Panc1 (cell line): Measurements from ENCODE around the gene OSER1. TPM values are rescaled to one million over a fixed set of nuclear protein-coding genes. Genes with fewer than 3 reads are reported as not detected.

ENCODE experiments used
- ATAC-seq: fragments of 200-7000 bp; cut with Tn5 transposase; 2 replicates; pipeline ENCODE4 v1.9.1; 2020; ENCODE audit warnings: mild to moderate bottlenecking, moderate library complexity
- BruUV-seq: library from RNA; stranded (reverse); fragments of 400-500 nt; replicated peaks from 2 replicates; lab custom pipeline; 2021; lab: Mats Ljungman, UMichigan
- CTCF ChIA-PET: fragments of 300-600 bp; sonication (Branson Sonifier 250); formaldehyde crosslinking; loops from one replicate; lab custom pipeline; 2022; ENCODE audit warnings: antibody characterized with exemption; lab: Charles Lee
- POLR2A ChIA-PET: fragments of 300-600 bp; sonication (Branson Sonifier 250); formaldehyde crosslinking; loops from one replicate; lab custom pipeline; 2022; ENCODE audit warnings: antibody characterized with exemption; lab: Charles Lee
- DNase-seq: peaks from one replicate; pipeline ENCODE4 v3.0.0-alpha.2; 2010; ENCODE audit warnings: low read depth, low spot score
- H3K27ac ChIP-seq: 2 replicates; pipeline ENCODE4 v1.5.1; 2011; ENCODE audit warnings: mild to moderate bottlenecking, low read length, inconsistent platforms
- H3K27me3 ChIP-seq: fragments of 200-500 bp; sonication (Bioruptor generic); 2 replicates; pipeline ENCODE4 v1.6.0; 2014; ENCODE audit warnings: low read length, inconsistent platforms; ENCODE audit not compliant: control insufficient read depth, insufficient read depth
- H3K36me3 ChIP-seq: fragments of 200-500 bp; sonication (Bioruptor generic); 2 replicates; pipeline ENCODE4 v1.5.1; 2014; ENCODE audit warnings: inconsistent platforms, mild to moderate bottlenecking, low read length, moderate library complexity; ENCODE audit not compliant: control insufficient read depth, insufficient read depth
- H3K4me1 ChIP-seq: 2 replicates; pipeline ENCODE4 v1.5.1; 2011; ENCODE audit warnings: inconsistent platforms, mild to moderate bottlenecking, low read length, moderate library complexity; ENCODE audit not compliant: control insufficient read depth, insufficient read depth
- H3K4me3 ChIP-seq, 2 experiments: 2 replicates each; pipeline ENCODE4 v1.5.1; 2011 to 2012; ENCODE audit warnings: low read depth in 2 of 2, low read length in 2 of 2, mild to moderate bottlenecking in 2 of 2, inconsistent platforms in 1 of 2, moderate library complexity in 1 of 2
- H3K9me3 ChIP-seq: fragments of 200-500 bp; sonication (Bioruptor generic); 2 replicates; pipeline ENCODE4 v1.5.1; 2014; ENCODE audit warnings: low read depth, mild to moderate bottlenecking, inconsistent platforms, low read length, moderate library complexity; ENCODE audit not compliant: control insufficient read depth, insufficient read depth
- CTCF ChIP-seq: fragments of 450-650 bp; IDR thresholded peaks from 2 replicates; pipeline ENCODE4 v1.5.1; 2017; ENCODE audit warnings: mild to moderate bottlenecking
- POLR2AphosphoS5 ChIP-seq: IDR thresholded peaks from 2 replicates; pipeline ENCODE4 v1.6.1; 2012; ENCODE audit warnings: mild to moderate bottlenecking, low read depth, low read length, moderate library complexity
- REST ChIP-seq, 2 experiments: IDR thresholded peaks; 2 replicates each; pipeline ENCODE4 v1.6.1; 2011 to 2012; ENCODE audit warnings: low read depth in 2 of 2, control low read depth in 1 of 2, low read length in 1 of 2, mild to moderate bottlenecking in 1 of 2, moderate library complexity in 1 of 2; ENCODE audit not compliant: insufficient read depth in 1 of 2
- SIN3A ChIP-seq: IDR thresholded peaks from 2 replicates; pipeline ENCODE4 v1.6.1; 2012; ENCODE audit warnings: low read depth, mild to moderate bottlenecking, low read length, moderate library complexity, borderline replicate concordance; ENCODE audit not compliant: insufficient read depth
- TCF7L2 ChIP-seq: IDR thresholded peaks from 2 replicates; pipeline ENCODE4 v1.6.1; 2011; ENCODE audit warnings: mild to moderate bottlenecking, low read depth, low read length, inconsistent platforms
- in situ Hi-C: cut with HindIII; loops from 2 replicates; pipeline ENCODE4 v1.10.0; 2016; ENCODE audit warnings: low sequenced_read_pairs, low pct_unique_long_range_greater_than_20kb
- intact Hi-C: fragments of 100-400 bp; cut with micrococcal nuclease; formaldehyde crosslinking; loops from one replicate; pipeline ENCODE4 v1.10.0; 2022; ENCODE audit not compliant: unreplicated experiment
- total RNA-seq: library from RNA; stranded (reverse); gene quantifications from one replicate; pipeline ENCODE4 v1.2.1, GENCODE V29; 2021; ENCODE audit not compliant: unreplicated experiment

The OSER1 gene
- total RNA-seq, 1 experiment from 2014 or later = 37.8 TPM

- BruUV-seq = no TSS peak
- CTCF ChIA-PET = no interaction called here
These were observed 25.1 kb upstream of the OSER1 start for GRCh38 chr20:44235702-44236101.

GRCh38 chr20:44234566-44235317 is 24.2 kb upstream of the OSER1 start:
- DNase-seq (no peak), ATAC-seq (no peak)
- H3K9me3 ChIP-seq = no peaks in the 10 kb centered on the region
- H3K4me3 ChIP-seq = no peak overlapping the region
- no peaks in the 10 kb centered on the region for H3K27me3 ChIP-seq
- H3K4me1 ChIP-seq = no peaks in the 10 kb centered on the region
- BruUV-seq = no TSS peak
- TF ChIP-seq CTCF (no peak), TCF7L2 (no peak), SIN3A (no peak), REST (IDR thresholded peaks at IDR 0.05; ENCODE audit: insufficient read depth in 1 of 2, low read depth in 2 of 2, low read length in 1 of 2) (no peak), POLR2AphosphoS5 (no peak)
- ChIA-PET CTCF (no interaction called here), POLR2A (no interaction called here)
- no peaks in the 10 kb centered on the region for H3K36me3 ChIP-seq
- peak overlapping the region; percentile 21; the same call in 1 of the 2 replicates for H3K27ac ChIP-seq
- intact Hi-C loops = no loop called here
- in situ Hi-C loops = no loop called here

More at GRCh38 chr20:44235702-44236101, 25.1 kb upstream of the OSER1 start:
- DNase-seq = no peak
- no peaks in the 10 kb centered on the region for H3K4me1 ChIP-seq
- no peak for ATAC-seq
- no peak overlapping the region for H3K27ac ChIP-seq
- intact Hi-C loops (no loop called here), in situ Hi-C loops (no loop called here)
- no peak for TF ChIP-seq SIN3A
- TF ChIP-seq TCF7L2 = no peak
- no peak for TF ChIP-seq POLR2AphosphoS5
- TF ChIP-seq CTCF = no peak
- TF ChIP-seq REST (IDR thresholded peaks at IDR 0.05; ENCODE audit: insufficient read depth in 1 of 2, low read depth in 2 of 2, low read length in 1 of 2) = no peak
- H3K9me3 ChIP-seq = no peaks in the 10 kb centered on the region
- POLR2A ChIA-PET = no interaction called here
- H3K36me3 ChIP-seq = no peaks in the 10 kb centered on the region
- no peak overlapping the region for H3K4me3 ChIP-seq
- H3K27me3 ChIP-seq = no peaks in the 10 kb centered on the region
